HG03045 (cell line): Measurements from ENCODE around the gene TTC12.
A peak's percentile ranks its signal among the peaks of the same experiment; 100 is the strongest.

Source experiments
- ATAC-seq: cut with Tn5 transposase; IDR thresholded peaks from one replicate; pipeline ENCODE4 v1.9.1; 2021; ENCODE audit warnings: mild to moderate bottlenecking, moderate library complexity; ENCODE audit not compliant: unreplicated experiment

TTC12 gene, protein sequence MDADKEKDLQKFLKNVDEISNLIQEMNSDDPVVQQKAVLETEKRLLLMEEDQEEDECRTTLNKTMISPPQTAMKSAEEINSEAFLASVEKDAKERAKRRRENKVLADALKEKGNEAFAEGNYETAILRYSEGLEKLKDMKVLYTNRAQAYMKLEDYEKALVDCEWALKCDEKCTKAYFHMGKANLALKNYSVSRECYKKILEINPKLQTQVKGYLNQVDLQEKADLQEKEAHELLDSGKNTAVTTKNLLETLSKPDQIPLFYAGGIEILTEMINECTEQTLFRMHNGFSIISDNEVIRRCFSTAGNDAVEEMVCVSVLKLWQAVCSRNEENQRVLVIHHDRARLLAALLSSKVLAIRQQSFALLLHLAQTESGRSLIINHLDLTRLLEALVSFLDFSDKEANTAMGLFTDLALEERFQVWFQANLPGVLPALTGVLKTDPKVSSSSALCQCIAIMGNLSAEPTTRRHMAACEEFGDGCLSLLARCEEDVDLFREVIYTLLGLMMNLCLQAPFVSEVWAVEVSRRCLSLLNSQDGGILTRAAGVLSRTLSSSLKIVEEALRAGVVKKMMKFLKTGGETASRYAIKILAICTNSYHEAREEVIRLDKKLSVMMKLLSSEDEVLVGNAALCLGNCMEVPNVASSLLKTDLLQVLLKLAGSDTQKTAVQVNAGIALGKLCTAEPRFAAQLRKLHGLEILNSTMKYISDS

DNA sequence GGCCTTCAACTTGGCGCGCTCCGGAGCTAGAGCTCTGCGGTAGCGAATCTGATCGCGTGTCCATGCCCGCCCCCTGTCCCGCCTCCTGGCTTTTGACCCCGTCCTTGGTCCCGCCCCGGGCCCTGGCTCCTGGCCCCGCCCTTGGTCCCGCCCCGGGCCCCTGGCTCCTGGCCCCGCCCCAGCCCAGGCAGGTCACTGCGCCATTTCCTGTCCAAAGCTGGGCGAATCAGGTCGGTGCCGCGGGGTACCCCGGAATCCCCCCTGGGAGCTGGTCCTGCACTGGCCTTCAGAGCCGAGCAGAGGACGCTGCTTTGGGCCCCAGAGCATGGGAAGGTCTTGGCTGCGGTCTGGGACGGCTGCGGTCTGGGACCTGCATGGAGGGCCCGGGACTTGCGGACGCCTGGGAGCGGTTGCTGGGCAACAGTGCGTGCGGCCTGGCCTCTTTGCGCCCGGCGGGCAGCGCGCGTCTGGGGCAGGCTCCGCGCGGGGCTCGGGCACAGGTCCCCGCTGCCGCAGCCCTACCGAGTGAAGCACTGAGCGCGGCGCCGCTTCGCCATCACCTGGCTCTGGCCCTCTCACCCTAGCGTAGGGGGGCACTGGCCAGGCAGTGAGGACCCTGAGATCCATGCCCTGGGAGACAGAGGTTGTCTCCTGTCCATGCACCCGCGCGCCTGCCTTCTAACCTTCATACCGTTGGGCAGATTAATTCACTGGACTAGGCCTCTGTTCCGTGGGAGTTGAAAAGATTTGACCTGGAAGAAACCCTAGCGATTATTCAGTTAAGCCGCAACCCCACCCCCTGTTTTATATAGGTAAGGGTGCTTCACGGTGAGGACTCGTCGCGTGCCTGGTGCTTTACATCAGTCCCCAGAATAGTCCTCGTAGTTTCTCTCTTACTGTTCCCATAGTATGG is at the start of gene TTC12:
TTC12 (plus strand) TSS at position 195 of the 913 bp plus-strand sequence. CDS start 1,675 bp downstream, outside the sequence.
- ATAC-seq, result peak; percentile 99

DNA sequence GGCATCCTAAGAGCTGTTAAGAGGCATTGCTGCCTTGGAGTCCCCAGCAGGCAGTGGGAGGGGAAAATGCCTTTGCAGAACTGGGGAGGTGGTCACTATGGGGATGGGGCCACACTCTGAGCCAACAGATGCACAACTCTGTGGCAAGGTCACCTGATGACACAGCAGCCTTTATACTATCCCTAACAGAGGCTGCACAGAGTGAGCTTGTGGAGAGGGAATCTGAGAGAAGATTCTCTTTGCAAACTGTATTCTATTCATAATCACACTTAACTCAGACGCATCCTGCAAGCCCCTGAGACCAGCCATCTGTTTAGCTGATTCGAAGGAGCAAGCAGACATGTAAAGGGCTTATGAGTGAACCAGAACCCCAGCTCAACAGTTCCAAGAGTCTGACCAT is 49.0 kb upstream of the TTC12 start:
- ATAC-seq, result no peak

DNA sequence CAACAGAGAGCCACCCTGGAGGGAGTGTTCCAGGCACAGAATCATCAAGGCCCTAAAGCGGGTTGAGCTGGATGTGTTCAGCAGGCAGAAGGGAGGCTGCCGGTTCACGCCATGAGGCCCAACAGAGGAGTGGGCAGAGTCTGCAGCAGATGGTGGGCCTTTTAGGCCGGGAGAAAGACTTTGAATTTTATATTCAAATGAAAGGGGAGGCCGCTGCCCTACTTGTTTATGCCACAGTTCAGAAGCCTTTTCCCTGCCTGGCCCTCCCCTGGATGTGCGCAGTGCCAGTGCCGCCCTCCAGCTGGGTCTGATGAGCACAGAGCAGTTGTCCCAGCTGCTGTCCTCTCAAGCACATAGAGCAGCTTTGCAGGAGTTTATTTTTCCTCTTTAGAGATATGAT is 46.9 kb upstream of the TTC12 start:
- no peak for ATAC-seq

DNA sequence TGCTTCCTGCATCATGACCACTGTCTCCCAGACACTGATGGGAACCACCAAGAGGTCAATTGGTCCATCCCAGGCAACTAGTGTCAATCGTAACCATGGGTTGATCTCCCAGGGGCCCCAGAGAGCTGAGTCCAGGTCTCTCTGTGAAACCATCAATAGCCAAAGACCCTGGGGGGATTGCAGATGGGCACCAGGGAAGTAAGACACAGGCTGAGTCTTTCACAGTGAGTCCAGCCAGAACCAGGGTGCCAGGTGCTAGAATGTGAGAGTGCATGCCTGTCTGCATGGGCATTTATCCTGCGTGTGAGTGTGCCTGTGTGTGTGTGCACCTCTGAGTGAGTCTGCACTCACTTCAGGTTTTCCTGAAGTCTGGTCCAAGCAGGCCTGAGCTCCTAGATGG is 45.3 kb upstream of the TTC12 start:
- ATAC-seq, result no peak

DNA sequence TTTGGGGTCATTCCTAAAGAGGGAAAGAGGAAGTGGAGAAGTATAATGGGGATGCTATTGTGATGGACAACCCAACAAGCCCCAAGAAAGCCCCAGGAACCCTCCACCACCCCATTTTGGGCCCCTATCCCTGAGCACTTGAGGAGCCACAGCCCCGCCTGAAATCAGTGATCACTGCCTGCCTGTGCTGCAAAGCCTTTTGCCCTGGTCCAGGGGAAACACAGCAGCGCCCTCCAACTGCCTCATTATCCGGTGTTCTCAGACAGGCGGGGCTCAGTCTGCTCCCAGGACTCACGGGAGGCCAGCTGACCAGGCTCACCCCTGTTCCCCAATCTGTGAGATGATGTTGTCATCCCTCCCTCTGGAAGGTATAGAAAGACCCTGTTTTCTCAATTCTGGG is 44.7 kb upstream of the TTC12 start:
- no peak for ATAC-seq

DNA sequence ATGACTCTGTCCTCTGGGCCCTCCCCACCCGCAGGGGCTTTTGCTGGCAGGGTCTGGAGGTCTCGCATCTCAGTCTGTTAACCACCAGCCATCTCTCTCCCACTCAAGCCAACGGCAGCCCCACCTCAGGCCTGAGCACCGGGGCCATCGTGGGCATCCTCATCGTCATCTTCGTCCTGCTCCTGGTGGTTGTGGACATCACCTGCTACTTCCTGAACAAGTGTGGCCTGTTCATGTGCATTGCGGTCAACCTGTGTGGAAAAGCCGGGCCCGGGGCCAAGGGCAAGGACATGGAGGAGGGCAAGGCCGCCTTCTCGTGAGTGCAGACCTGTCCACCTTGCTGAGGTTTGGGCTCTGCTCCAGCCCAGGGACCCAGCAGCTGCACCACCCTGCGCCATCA is 44.3 kb upstream of the TTC12 start:
- ATAC-seq, result no peak

DNA sequence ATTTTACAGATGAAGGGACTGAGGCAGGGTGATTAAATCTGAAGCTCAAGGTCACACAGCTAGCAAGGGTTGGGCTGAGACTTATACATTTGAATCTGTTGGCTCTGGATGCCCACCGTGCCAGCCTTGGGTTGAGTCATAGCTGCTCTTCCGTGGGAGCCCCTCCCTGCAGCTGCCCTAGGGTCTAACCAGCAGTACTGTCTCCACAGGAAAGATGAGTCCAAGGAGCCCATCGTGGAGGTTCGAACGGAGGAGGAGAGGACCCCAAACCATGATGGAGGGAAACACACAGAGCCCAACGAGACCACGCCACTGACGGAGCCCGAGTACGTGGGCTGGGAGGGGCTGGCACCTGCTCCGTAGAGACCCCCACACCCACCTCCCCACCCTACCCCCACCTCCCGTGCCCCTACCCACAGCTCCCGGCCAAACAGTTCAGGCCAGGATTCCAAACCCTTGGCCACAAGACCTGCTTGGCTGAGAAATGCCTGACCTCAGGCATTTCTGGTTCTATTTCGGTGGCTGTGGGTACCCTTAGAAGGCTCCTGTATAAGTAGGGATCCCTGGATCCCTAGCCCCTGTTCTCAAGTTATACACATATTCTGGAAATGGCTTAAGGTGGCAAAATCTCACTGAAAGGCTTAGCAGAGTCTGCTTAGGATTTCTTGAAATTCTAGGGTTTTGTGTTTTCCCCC is 42.7 kb upstream of the TTC12 start:
- ATAC-seq, result no peak

DNA sequence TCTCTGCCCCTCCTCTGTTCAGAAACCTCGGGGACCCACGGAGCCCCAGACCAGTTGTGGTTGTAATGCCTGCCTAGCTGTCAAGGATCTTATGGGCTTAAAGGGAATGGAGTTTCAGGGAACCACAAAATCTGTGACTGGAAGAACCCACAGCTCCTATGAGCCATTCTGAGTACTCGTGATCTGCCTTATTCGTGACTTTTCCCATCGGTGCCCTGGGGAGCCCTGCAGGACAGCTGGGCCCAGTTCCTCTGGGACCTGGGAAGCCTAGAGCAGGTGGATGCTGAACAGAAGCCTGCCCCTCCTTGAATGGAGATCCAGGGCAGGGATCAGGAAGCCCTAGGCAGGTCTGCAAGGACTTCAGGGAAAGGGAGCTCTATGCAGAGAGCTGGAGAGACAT is 42.1 kb upstream of the TTC12 start:
- no peak for ATAC-seq

DNA sequence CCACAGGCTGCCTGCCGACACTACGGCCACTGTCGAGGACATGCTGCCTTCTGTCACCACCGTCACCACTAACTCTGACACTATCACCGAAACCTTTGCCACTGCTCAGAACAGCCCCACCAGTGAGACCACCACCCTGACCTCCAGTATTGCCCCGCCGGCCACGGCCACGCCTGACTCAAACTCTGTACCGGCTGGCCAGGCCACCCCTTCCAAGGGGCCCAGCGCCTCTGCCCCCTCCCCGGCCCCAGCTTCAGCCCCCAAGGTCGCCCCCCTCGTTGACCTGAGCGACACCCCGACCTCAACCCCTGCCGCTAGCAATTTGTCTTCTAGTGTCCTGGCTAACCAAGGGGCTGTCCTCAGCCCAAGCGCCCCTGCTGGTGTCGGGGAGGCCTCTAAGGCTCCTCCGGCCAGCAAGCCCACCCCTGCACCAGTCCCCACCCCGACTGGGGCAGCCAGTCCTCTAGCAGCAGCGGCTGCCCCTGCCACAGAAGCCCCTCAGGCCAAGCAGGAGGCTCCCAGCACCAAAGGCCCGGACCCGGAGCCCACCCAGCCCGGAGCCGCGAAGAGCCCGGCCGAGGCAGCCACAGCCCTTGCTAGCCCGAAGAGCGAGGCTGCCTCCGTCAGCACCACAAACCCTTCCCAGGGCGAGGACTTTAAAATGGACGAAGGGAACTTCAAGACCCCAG is 41.3 kb upstream of the TTC12 start:
- no peak for ATAC-seq

DNA sequence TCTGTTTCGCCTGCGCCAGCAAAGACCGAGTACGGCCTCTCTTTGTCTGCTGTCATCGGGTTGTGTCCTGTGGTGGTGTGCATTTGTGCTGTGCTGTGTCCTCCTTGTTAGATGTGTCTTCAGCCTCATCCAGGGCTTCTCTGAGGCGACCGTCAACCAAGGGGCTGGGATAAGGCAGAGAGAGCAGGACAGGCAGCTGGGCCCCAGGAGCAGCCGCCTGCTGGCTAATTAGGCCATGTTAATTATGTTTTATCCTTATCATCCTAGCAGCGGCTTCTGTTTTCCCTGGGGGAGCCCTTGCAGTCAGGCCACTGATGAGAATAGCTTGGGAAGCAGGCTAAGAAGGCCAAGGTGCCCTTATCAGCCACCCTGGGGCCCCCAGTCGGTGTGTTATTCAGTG is 40.7 kb upstream of the TTC12 start:
- ATAC-seq, result no peak

DNA sequence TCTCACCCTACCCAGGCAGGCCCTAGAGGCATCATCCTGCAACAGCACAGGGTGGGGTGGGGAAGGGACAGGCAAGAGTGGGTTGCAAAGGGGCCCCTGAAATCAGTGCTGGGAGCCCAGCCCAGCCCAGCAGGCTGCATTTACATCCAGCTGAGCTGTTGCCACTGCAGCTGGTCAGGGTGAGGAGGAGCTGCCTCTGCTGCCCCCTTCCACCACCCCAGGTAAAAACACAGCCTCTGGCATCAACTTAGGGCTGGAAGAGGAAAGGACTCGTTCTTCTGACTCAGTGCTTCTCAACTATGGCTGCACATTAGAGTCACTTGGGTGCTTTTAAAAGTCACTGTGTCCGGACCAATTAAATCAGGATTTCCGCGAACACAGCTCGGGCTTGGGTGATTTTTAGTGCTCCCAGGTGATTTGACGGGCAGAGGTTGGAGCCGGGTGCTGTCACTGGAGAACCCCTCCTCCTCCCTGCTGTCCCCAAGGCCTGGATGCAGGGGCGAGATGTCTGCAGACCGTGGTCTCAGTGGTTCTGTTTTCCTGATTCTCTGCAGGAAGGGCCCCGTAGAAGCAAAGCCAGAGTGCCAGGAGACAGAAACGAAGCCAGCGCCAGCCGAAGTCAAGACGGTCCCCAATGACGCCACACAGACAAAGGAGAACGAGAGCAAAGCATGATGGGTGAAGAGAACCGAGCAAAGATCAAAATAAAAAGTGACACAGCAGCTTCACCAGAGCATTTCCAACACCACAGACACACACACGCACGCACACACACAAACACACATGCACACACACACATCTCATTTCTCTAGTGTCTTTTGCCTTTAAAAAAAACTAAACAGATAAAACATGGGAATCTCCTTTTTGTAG is 39.4 kb upstream of the TTC12 start:
- no peak for ATAC-seq

DNA sequence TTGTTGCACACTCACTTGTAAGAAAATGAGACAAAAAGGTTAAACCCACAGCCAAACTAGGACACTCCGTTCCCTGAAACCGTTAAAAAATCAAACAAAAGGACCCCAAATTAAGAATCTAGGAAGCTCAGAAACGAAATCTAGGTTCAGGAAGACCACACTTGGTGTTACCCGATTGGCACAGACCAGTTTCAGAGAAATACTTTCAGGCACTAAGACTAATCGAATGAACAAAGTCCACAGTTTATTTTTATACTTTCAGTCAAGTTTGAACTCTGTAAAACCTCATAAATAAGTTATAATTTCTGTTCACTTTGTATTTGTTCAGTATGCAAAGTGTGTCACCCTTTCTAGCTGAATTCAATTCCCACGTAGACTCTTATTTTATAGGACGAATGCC is 38.8 kb upstream of the TTC12 start:
- no peak for ATAC-seq

DNA sequence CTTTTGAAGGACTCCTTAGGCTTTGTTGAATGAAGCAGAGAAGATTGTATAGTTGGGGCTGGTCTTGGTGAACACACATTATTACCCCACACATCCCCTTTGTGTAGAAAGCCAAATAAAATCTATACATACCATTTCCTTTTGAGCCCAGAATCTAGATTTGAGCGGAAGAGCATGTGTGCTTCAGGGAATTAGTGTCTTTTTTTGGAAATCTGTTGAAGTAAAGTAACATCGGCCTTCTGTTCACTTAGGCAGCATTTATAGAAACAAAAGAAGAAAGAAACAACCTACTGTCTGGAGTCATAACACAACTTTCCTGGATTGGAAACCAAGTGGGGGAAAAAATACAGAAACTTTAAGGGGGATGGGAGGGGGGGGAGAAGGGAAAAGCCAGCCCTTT is 37.9 kb upstream of the TTC12 start:
- no peak for ATAC-seq

DNA sequence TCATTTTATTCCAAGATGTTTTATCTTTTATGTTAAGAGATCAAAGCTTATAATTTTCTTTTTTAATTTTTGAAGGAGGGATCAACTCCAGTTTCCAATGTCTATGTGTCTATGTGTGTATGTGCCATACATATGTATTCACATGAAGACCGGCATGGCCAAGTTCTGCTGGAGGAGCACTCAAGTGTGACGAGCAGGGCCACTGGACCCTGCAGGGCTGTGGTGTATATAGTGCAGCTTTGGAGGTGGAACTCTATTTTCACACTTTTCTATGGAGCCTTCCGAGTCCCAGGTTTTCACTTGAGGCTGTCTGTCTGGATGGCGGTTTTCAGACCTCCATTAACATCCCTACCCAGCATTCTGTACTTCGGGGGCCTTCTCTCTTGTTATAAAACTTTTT is 36.5 kb upstream of the TTC12 start:
- ATAC-seq, result no peak

DNA sequence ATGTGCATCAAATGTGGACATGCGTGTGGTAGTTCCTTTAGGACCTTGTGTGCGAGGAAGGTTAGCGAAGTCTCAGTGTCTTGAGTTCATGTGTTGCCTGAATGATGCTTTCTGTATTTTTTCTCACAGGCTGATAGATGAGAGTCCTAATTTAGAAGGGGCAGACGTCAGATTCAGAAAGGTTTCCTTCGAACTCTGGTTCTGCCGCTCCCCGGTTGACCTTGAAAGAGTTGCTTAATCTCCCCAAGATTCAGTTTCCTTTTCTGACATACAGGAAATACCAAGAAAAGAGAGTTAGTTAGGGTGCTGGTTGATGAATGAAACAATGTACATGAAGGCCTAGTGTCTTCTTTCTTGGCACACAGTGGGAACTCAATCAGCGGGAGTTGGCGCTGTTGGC is 35.9 kb upstream of the TTC12 start:
- no peak for ATAC-seq

DNA sequence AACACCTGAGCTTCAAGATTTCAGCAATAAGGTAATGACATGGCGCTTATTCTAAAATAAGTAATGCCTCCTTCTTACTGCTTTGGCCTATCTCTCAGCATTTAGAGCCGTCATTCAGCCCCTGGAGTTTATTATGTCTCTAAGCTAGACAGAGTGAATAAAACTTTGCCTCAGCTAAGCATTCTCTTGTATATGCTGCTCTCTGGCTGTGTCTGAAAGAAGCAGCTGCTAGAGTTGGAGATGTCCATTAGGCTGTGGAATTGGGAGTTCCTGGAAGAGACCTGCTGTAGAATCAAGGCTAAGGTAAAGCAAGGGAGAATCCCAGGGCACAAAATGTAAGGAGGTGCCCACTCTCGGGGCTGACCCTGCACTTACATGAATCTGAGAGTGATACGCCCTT is 35.5 kb upstream of the TTC12 start:
- ATAC-seq, result no peak

DNA sequence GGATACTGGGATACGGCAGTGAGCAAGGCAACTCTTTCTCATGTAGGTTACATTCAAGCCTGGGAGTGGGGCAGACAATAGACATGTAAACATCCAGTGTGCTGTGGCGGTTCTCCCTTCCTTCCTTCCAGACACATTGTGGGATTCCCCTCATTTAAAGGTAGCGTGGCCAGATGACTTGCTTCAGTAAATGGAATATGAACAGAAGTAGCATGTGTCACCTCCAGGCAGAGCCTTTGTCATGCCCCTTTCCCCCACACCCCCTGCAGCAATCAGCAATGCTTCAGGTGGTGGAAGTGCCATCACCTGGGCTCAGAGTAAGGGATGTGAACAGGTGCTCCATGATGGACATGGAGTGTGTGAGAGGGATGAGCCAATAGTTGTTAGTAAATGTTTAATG is 34.8 kb upstream of the TTC12 start:
- no peak for ATAC-seq

DNA sequence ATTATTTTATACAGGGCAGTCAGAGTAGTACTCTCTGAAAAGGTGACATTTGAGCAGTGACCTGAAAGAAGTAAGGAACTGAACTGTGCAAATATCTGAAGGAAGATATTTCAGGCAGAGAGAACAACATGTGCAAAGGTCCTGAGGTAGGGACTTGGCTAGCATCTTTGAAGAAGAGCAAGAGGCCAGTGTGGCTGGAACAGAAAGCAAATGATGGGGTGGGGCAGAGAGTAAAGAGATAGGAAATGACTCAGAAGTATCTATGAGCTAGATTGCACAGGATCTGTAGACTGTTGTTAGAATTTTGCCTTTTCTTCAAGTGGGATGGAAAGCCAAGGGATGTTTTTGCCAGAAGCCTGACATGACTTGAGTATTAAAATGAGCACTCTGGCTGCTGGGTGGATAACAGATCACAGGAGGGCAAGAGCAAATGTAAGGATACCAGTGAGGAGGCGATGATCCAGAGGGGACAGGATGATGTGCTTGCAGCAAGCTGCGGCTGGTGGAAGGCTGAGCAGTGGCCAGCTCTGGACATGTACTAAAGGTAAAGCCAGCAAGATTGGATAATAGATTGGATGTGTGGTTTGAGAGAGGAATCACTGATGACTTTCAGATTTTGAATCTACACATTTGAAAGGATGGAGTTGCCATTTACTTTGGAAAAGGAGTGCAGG is 33.2 kb upstream of the TTC12 start:
- ATAC-seq, result no peak
